Measurements from ENCODE around the gene LUZP1.

Gene LUZP1

GRCh38 chr1:23202263-23202749 is 33.6 kb upstream of the LUZP1 start:
- H3K9me3 ChIP-seq (ENCODE audit: severe bottlenecking) = no peaks in the 10 kb centered on the region
- H3K27me3 ChIP-seq (ENCODE audit: insufficient read depth, low read depth, severe bottlenecking) = no peaks in the 10 kb centered on the region
- TF ChIP-seq CTCF (IDR thresholded peaks at IDR 0.05; ENCODE audit: low read depth, low read length) = no peak
- DNase-seq = no peak
- no peak overlapping the region for H3K4me3 ChIP-seq (ENCODE audit: low read depth, low read length)
- H3K27ac ChIP-seq = no peak overlapping the region
- H3K36me3 ChIP-seq = no peaks in the 10 kb centered on the region

GRCh38 chr1:23200883-23201282 is 32.2 kb upstream of the LUZP1 start:
- no peak for DNase-seq
- no peak for TF ChIP-seq CTCF (IDR thresholded peaks at IDR 0.05; ENCODE audit: low read depth, low read length)
- Histone ChIP-seq H3K9me3 (ENCODE audit: severe bottlenecking) (no peaks in the 10 kb centered on the region), H3K27me3 (ENCODE audit: insufficient read depth, low read depth, severe bottlenecking) (no peaks in the 10 kb centered on the region), H3K27ac (no peak overlapping the region), H3K36me3 (no peaks in the 10 kb centered on the region), H3K4me3 (ENCODE audit: low read depth, low read length) (no peak overlapping the region)

GRCh38 chr1:23198373-23198772 is 29.7 kb upstream of the LUZP1 start:
- DNase-seq = no peak

GRCh38 chr1:23196627-23197328 is 28.1 kb upstream of the LUZP1 start:
- no peaks in the 10 kb centered on the region for H3K9me3 ChIP-seq (ENCODE audit: severe bottlenecking)
- H3K36me3 ChIP-seq = no peaks in the 10 kb centered on the region
- H3K27ac ChIP-seq = no peak overlapping the region
- H3K27me3 ChIP-seq (ENCODE audit: insufficient read depth, low read depth, severe bottlenecking) = no peaks in the 10 kb centered on the region
- DNase-seq = no peak
- TF ChIP-seq CTCF (IDR thresholded peaks at IDR 0.05; ENCODE audit: low read depth, low read length) = no peak
- no peak overlapping the region for H3K4me3 ChIP-seq (ENCODE audit: low read depth, low read length)

More at GRCh38 chr1:23198373-23198772, 29.7 kb upstream of the LUZP1 start:
- Histone ChIP-seq H3K27me3 (ENCODE audit: insufficient read depth, low read depth, severe bottlenecking) (no peaks in the 10 kb centered on the region), H3K27ac (no peak overlapping the region), H3K36me3 (no peaks in the 10 kb centered on the region), H3K4me3 (ENCODE audit: low read depth, low read length) (no peak overlapping the region), H3K9me3 (ENCODE audit: severe bottlenecking) (no peaks in the 10 kb centered on the region)
- no peak for TF ChIP-seq CTCF (IDR thresholded peaks at IDR 0.05; ENCODE audit: low read depth, low read length)

GRCh38 chr1:23194119-23194984 is 25.7 kb upstream of the LUZP1 start:
- no peak for TF ChIP-seq CTCF (IDR thresholded peaks at IDR 0.05; ENCODE audit: low read depth, low read length)
- H3K36me3 ChIP-seq = no peaks in the 10 kb centered on the region
- no peak overlapping the region for H3K4me3 ChIP-seq (ENCODE audit: low read depth, low read length)
- no peaks in the 10 kb centered on the region for H3K27me3 ChIP-seq (ENCODE audit: insufficient read depth, low read depth, severe bottlenecking)
- no peak overlapping the region for H3K27ac ChIP-seq
- peak; percentile 19 for DNase-seq
- no peaks in the 10 kb centered on the region for H3K9me3 ChIP-seq (ENCODE audit: severe bottlenecking)

Measured in WERI-Rb-1 (cell line).